SH-SY5Y (cell line): ENCODE measurements around the gene CKS2.
A peak's percentile ranks its signal among the peaks of the same experiment; 100 is the strongest.

Source experiments
- GATA2 ChIP-seq: IDR thresholded peaks from 2 replicates; pipeline ENCODE4 v1.6.1; 2011; ENCODE audit warnings: mild to moderate bottlenecking, low read depth, low read length
- GATA3 ChIP-seq: IDR thresholded peaks from 2 replicates; pipeline ENCODE4 v1.6.1; 2011; ENCODE audit warnings: low read depth, mild to moderate bottlenecking, low read length, moderate library complexity

CKS2 gene

GRCh38 chr9:89352874-89353649 lies 42.1 kb downstream of the CKS2 start:
- no peak for TF ChIP-seq GATA3
- TF ChIP-seq GATA2, result no peak

GRCh38 chr9:89353989-89354388 lies 43.0 kb downstream of the CKS2 start:
- TF ChIP-seq GATA2, result no peak
- TF ChIP-seq GATA3, result no peak

- TF ChIP-seq GATA2, result no peak
- no peak for TF ChIP-seq GATA3
Observed at GRCh38 chr9:89354471-89354870, 43.5 kb downstream of the CKS2 start.

- no peak for TF ChIP-seq GATA3
- no peak for TF ChIP-seq GATA2
Observed at GRCh38 chr9:89356782-89357181, 45.8 kb downstream of the CKS2 start.

DNA sequence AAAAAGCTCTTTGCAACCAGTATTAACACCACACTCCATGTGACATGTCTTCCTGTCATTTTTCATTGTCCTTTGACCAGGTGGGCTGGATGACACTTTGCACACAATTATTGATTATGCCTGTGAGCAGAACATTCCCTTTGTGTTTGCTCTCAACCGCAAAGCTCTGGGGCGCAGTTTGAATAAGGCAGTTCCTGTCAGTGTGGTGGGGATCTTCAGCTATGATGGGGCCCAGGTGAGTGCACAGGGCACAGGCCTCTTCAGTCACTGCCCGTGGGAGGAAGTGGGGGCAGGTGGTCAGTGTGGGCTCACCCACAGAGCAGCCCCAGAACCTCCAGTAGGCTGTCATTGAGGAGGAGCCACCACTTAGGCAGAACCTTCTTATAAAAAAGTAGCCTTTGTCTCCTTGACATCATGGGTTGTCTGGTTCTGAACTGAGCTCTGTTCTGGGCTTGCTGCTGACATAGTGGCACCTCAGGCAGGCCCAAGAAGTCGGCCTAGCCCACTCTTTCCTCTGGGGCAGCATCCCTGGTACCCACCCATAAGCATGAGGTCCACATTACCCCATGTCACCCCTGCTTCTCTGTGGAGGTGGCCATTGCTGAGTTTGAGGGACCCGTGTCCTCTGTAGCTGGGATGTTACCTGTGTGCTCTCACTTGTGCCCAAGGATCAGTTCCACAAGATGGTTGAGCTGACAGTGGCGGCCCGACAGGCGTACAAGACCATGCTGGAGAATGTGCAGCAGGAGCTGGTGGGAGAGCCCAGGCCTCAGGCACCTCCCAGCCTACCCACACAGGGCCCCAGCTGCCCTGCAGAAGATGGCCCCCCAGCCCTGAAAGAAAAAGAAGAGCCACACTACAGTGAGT lies 46.6 kb downstream of the CKS2 start:
- no peak for TF ChIP-seq GATA2
- no peak for TF ChIP-seq GATA3

DNA sequence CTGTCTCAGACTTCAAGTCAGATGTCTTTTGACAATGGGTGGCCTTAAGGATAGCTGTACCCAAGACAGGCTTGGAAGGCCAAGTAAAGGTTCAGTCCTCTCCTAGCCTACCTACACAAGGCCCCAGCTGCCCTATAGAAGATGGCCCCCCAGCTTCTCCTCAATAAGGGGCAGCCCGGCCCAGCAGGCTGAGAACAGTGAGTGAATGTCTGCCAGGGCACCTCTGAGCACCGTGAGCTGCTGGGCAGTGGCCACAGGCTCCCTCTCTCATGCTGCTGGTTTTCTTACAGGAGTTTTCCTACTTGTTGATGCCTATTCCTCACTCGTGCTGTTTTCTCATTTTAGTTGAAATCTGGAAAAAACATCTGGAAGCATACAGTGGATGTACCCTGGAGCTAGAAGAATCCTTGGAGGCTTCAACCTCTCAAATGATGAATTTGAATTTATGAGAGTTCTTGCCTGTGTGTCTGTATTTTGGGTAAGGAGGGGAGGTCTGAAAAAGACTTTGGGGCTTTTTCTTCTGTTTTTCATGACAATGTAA lies 47.5 kb downstream of the CKS2 start:
- no peak for TF ChIP-seq GATA3
- TF ChIP-seq GATA2, result no peak

- TF ChIP-seq GATA2 (no peak), GATA3 (no peak)
Observed at GRCh38 chr9:89358985-89359384, 48.0 kb downstream of the CKS2 start.

GRCh38 chr9:89359751-89360261 lies 48.8 kb downstream of the CKS2 start:
- TF ChIP-seq GATA2, result no peak
- no peak for TF ChIP-seq GATA3

DNA sequence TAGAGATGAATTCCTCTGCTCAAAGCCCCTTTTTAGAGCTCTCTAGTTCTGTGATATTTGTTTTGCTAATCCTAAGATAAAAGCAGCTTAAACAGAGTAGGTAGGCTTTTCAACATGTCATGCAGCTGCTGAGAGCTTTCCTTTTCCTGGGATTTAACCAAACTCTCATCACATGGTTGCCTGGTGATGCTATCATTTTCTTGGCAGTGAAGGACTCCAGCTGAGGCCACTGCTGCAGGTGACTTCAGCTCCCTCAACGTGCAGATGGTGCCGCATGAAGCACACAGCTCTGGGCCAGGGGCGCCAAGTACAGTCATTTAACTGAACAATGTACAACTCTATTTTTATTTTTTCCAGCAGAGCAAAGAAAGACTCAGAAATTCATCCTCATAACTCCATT lies 49.5 kb downstream of the CKS2 start:
- no peak for TF ChIP-seq GATA3
- TF ChIP-seq GATA2, result peak; percentile 58

GRCh38 chr9:89361031-89361430 lies 50.0 kb downstream of the CKS2 start:
- TF ChIP-seq GATA2 (no peak), GATA3 (no peak)

DNA sequence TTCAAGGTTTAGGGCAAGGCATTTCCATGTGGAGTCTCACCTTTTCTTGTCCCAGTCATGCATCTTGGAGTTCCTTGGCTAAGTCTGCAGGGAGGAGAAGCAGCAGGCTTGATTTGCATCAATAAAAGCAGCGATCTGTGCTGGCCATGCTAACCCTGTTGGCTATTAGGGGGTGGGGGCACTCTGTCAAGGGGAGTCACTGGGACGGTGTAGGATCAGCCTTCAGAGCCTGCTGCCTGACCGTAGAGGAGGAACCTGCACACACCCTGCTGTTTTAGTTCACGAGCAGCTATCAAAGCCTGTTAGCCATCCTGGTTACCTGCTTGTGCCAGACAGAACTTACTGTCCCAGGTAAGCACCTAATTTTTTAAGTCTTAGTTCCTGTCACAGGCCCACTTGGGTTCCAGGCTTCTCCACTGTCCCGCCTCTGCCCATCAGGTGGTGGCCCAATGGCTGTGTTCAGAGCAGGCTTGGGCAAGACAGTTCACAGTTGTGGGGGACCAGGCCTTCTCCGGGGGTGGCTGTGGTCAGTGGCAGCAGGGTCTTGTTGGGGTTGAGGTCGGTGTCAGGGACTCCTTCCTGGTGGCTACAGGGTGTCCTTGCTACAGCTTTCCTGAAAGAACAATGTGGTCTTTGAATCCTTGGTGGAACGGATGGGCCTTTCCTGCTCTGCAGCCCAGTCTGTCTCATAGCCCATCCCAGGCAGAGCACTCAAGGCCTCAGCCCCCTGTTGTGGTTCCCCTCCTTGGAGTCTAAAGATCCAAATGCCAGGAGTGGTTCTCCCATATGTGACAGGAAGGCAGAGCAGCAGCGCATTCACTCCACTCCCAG lies 51.0 kb downstream of the CKS2 start:
- TF ChIP-seq GATA3, result no peak
- no peak for TF ChIP-seq GATA2

- no peak for TF ChIP-seq GATA3
Observed at GRCh38 chr9:89362647-89363310, 51.8 kb downstream of the CKS2 start.

- no peak for TF ChIP-seq GATA2
- TF ChIP-seq GATA3, result no peak
Observed at GRCh38 chr9:89363311-89363670, 52.3 kb downstream of the CKS2 start.

DNA sequence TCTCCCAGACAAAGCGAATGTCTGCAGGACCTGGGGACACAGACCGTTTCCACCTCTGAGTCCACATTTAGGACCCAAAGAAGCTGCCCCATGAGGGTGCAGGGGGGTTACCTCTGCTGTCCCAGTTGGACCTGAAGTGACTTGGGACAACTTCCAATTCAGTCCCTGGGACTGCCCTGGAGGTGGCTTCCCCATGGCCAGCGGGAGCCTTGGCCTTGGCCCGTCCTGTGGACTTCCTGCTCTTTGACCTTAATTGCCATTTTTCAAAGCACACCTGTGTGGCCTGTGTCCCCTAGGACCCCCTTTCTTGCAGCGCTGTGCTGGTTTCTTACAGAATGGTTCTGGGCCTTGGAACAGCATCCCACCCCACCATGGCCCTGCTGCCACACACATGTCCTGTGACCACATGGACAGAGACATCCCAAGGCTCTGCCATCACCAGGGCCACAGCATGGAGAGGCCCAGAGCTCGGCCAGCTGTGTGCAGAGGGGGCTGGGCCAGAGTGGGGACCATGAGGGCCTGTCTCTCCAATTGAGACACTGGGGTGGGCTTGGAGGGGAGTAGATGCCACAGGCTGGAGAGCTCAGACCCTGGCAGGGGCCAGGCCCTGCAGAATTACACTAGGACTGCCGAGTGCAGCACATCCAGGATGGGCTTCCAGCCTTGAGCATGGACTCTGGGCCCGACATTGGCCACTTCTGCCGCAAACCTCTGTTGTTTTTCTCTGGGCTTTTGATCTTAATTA lies 53.1 kb downstream of the CKS2 start:
- TF ChIP-seq GATA2, result no peak
